Neural progenitor cell (in vitro differentiated cells): ENCODE measurements around the gene CEP128.

Source experiments
- CTCF ChIP-seq: fragments of 200-600 bp; sonication (generic); IDR thresholded peaks from 2 replicates; pipeline ENCODE4 v1.5.1; 2017; ENCODE audit warnings: antibody characterized with exemption, mild to moderate bottlenecking
- EZH2 ChIP-seq: fragments of 200-600 bp; sonication (generic); IDR thresholded peaks from 2 replicates; pipeline ENCODE4 v1.6.1; 2017; ENCODE audit warnings: antibody characterized with exemption, mild to moderate bottlenecking, moderate library complexity

DNA sequence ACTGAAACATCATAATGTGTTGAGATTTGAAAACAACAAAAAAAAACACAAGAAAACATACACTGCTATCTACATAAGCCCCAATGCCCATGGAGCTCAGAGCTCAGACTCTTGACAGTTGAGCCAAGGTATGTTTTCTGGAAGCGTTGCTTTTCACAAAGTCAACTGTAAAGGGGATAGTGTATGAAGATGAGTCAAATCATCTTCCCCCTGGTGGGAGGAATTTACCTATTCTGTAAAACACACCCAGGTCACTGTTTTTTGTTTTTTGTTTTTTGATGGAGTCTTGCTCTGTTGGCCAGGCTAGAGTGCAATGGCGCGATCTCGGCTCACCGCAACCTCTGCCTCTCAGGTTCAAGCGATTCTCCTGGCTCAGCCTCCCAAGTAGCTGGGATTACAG lies 368.9 kb downstream of the CEP128 start:
- TF ChIP-seq EZH2 (no peak), CTCF (no peak)
